ENCODE data around the gene KRTDAP.

Gene KRTDAP

DNA sequence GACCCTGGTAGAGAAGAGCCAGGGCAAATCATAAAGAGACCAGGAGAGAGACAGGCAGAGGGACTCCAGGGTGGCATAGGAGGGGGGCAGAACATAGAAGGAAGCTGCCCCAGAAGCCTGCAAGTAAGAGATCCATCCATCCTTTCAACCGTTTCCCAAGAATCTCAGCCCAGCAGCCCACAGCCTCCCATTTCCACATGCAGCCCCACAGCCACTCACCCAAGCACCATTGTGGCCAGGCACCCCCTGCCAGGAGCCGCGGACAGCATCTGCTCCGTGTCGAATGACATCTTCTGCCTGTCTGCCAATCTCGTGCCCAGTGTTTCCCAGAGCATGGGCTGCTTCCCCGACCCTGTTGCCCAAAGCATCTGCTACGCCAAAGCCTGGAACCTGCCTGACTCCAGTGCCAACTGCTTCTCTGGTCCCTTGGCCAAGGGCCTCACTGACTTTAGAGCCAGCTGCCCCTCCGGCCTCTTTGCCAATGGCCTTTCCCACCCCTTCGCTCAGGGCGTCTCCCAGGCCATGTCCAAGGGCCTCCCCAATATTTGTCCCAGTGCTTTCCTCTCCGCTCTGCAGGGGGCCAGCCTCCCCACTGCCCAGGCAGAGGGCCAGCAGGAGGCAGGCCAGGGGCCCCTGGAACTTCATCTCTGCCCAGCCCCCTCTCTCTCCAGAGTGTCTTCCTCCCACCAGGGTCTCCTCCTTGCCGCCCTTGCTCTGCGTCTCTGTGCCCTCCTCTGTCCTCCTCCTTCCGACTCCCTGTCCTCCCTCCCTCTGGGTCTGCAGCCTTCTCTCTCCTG, 22.8 kb upstream of the KRTDAP start:
- DNase-seq: no peak

DNA sequence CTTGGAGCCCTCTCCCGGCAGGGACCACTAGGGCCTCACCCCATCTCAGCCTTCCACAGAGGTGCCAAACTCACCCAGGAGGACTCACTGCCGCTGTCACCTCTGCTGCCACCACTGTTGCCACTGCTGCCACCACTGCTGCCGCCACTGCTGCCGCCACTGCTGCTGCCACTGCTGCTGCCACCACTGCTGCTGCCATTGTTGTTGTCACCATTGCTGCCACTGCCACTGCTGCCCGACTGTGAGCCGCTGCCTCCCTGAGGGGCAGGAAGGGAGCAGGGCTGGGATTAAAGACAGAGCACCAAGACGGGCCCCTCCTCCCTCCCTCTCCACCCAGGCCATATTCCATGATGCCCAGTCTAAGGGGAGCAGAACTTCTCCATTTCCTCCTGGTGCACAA, 21.1 kb upstream of the KRTDAP start:
- DNase-seq: no peak

DNA sequence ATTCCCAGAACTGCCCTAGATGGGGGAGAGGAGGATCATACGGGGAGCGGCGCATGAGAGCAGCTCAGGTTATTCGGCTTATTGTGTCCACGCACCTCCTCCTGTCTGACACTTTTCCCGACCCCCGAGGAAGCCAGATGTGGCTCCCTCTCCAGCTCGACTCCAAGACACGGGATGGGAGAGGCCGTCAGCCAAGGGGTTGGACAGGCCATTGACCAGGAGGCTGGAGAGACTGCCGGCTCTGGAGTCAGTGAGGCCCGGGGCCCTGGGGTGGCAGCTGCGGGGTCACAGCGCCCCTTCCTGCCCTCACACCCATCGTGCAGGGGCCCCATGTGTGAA, 20.3 kb upstream of the KRTDAP start:
- no peak for DNase-seq

DNA sequence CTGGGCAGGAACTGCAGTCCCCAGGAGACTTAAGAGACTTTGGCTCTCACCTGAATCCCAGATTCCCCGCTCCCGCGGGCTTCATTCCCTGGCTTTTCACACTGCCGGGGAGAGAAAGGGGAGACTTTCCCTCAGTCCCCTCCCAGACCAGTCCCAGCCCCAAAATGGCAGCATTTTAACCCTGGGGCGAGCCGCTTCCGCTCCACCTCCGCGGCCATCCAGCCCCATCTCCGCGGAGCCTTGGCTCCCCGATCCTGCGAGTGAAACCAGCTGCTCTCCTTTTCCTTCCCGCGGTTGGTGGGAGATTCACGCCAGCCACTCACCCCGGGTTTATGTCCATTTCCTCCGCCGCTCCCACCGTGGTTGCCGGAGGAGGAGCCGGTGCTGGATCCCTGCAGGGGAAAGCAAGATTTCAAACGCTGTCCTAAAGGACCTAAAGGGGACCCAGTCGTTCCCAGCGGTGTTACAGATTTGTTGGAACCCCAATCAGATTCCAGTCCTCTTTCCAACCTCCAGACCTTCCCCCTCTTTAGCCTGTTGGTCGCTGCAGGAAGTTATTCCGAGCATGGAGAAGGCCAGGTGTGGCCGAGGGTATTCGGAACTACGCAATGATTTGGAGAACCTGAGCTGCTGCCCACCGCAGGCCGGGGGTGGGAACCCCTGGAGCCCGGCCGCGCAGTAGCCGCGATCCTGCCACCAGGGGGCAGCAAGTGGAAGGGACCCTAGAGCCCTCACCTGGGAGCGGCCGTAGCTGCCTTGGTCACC, 19.8 kb upstream of the KRTDAP start:
- peak; percentile 5 to 17 for DNase-seq

DNA sequence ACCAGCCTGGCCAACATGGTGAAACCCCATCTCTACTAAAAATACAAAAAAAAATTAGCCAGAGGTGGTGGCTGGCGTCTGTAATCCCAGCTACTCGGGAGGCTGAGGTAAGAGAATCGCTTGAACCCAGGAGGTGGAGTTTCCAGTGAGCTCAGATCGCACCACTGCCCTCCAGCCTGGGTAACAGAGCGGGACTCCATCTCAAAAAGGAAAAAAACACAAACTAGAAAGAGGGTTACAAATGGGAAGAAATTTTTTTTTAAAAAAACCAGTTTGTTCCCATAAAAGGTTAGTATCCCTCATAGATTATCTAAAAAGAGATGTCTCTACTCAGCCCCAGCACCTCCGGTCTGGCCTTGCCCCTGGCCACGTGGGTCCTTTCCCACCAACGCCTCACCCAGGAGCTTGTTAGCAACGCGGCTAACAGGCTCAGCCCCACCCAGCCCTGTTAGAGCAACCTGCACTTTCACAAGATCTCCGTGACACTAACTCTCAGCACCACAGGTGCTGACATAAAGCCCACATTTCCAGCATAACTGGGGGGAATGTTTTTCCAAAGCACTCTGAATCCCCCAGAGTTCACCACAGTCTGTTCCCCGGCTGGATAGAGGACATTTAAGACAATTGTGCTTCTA, 18.9 kb upstream of the KRTDAP start:
- no peak for DNase-seq

DNA sequence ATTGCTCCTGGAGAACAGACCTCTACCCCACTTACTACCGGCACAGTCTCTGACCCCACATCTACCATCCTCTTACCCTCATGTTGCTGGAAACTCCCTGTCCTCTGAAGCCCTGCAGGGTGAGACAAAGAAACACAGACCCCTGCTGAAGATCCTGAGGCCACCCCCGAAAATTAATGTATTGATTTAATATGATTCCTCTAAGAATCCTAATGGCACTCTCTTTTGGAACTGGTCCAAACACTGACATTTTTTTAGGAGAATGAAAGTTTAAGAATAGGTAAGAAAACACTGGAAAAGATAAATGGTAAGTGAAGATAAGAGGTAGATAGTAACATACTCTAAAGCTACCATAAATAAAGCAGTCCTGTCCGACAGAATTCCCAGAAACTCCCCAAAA, 17.9 kb upstream of the KRTDAP start:
- DNase-seq: no peak

DNA sequence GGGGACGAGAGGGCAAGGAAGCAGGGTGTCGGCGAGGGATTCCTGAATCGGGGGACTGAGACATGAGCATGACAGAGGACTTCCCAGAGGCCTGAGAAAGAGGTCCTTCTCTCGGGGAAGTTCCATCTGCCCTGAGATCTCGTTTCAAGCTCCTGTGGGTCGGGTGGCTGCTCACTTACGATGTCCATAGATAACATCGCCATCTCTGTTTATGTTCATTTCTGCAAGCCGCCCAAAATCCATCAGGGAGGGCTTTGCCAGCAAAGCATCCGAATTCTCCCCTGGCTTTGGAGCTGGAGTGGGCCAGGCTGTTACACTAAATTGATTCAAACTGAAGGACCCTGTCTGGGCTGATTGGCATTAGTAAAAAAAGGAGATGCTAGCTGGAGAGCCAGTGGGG, 17.3 kb upstream of the KRTDAP start:
- no peak for DNase-seq

DNA sequence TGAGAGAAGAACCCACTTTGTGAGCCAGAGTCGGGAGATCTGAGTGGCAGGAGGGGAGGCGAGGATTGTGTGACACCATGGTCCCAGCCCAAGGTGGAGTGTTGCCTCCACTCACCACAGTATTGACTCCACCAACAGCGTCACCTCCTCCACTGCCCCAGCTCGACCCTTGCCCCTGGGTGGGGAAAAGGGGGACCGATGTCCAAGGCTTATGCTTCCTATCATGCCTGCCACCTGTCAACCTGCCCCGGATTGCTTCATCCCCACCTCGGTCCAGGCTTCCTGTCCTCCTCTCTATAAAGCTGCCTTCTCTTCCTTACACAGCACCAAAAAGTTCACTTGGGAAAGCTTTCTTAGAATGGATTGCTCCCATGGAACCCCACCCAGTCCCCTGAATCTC, 15.7 kb upstream of the KRTDAP start:
- DNase-seq: no peak

DNA sequence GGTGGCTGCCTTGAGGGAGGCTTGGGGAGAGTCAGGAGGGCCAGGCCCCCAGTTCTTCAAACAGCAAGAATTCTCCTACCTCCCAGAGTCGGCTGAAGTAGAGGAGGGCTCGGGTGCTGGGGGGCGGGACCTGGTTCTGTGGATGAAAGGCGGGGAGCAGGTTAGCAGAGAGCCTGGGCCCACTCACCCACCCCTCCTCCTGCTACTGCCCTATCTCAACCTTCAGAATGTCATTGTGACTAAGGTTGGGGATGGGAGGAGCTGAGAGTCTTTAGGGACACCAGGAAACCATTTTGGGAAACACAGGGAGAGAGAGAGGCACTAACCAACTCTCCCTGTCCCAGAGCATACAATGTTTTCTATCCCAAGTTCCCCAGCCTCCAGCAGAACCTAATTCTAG, 12.5 kb upstream of the KRTDAP start:
- DNase-seq: no peak

DNA sequence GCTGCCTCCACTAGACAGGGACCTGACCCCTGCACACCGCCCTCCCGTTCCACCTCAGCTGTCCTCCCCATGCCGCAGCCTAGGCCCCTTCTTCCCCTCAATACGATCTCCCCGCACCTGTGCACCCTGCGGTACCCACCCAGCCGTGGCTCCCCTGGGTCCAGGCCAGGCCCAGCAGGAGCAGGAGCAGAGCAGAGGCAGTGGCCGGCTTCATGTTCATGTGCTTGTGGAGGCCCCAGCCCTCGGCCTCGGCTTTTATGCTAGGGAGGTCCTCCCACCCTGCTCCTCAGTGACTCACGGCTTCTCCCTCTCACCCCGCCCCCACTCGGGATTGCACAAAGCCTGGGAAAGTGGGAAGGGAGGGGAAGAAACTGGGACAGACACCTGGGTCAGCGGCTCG, 11.4 kb upstream of the KRTDAP start:
- no peak for DNase-seq

DNA sequence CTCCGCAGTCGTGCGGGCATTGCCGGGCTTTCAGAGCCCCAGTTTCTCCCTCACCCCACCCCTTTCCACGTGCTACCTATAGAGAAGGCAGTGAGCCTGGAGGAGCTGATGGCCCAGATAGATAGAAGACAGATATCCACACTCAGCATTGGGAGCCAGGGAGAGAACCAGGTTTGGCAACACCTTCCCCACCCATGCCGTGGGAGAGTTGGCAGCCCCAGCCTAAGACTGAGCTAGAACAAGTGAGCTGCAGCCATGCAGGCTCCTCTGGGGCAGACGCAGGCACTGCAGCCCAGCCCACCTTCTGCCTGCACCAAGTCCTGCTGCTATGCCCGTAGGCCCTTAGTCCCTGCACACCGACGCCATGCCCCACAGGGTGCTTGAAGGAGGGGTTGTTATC, 10.3 kb upstream of the KRTDAP start:
- no peak for DNase-seq

DNA sequence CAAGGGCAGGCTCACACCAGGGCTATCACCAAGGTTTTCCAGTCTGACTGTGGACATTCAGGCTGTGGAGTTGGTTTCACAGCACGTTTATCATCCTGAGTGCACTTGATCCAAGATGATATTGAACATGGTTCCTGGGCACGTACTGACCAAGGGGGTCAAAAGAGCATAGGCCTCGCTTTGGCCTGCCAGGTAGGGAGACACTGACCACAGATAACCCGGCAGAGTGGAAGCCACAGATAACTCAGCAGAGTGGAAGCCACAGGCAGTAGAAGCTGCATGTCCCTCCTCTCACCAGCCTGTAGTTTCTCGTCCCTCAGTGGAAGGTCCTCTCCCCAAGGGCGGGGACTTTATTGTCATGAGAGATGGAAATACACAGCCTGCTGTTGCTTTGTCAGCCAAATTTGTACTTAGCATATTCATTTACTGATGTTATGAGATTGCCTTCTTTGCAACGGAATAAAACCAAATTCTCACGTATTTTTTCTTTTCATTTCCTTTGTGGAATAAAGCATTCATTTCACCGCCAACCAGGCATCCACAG, 8.8 kb upstream of the KRTDAP start:
- no peak for DNase-seq

DNA sequence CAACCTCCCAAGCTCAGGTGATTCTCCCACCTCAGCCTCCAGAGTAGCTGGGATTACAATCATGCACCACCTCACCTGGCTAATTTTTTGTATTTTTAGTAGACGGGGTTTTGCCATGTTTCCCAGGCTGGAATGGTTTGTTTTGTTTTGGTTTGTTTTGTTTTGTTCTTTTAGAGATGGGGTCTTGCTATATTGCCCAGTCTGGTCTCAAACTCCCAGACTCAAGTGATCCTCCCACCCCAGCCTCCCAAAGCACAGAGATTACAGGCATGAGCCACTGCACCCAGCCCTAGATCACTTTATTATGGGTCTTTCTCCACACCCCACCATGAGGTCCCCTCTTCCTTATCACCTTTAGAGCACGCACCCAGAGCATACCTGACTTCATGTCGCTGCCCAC, 8.0 kb upstream of the KRTDAP start:
- no peak for DNase-seq

DNA sequence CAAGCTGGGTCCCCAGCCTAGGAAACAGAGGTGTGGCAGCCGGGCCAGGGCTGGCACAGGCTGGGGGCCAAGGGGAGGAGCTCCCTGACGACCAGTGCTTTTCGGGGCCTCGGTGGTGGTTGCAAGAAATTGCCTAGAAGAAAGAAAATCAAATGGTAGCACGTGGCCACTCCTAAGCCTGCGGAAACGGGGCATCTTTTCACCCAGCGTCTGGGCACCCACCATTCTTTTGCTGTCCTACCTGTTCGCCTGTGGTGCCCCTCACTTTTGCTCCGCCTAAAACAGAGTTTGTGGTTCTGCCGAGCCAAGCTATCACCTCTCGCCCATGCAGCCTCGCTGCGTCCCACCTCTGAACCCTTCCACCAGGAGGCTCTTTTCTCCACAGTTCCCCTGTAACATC, 7.1 kb upstream of the KRTDAP start:
- no peak for DNase-seq

DNA sequence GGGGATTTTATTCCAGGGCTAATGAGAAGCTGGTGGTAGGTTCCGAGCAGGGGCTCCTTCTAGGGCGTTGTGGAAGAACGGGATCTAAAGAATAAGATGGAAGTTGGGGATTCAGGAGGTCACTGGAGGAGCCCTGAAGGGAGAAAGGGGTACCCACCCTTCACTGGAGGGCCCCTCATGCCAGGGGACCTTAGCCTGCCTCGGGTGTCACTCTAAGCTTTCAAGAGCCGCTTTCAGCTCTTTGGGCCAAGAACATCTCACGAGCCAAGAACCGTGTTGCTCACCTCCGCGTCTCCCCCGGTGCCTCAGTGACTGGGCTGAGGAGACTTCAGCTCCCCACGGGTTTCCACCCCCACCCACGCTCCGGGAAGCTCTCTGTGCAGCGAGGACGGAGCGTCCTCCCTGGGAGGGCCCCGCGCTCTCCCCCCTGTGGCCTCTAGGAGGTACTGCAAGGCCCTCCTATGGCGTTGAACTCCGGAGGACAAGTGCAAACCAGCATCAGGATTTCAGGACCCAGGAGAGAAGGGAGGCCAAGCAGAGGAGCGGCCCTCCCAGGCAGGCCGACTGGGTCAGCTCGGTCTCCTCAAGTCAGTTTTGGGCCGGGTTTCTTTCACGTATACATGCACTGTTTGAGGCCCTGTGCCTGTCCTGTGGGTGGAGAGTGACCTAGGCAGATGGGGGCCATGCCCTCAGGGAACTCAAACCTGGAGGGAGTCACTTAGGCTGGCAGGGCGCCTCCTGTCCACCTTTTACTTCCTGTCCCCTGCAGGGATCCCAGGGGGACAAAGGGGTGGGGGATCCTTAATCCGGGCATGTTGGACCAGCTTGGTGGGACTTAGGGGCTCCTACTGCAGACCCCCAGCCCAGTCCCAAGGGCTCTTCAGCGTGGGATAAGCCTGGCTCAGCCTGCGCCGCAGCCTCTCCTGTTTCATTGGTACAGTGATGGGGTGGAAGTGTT, 5.1 kb upstream of the KRTDAP start:
- peak; percentile 35 to 36 for DNase-seq

DNA sequence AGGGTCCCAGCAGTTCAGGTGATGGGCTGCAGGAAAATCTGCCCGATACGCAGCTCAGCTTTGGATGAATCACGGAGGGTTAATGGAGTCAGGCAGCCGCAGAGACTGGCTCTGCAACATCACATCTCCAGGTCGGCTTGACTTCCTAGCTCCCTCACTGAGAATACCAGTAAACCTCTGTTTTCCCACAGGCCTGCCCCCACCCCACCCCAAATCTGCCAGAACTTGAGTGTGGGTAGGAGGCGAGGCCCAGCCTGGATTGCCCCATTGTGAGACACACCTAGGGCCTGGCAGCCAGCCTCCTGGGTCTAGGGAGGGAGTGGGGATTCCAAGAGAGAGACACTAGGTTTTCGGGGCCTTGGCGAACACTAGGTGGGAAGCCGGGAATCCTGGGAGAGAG, 3.7 kb upstream of the KRTDAP start:
- no peak for DNase-seq

DNA sequence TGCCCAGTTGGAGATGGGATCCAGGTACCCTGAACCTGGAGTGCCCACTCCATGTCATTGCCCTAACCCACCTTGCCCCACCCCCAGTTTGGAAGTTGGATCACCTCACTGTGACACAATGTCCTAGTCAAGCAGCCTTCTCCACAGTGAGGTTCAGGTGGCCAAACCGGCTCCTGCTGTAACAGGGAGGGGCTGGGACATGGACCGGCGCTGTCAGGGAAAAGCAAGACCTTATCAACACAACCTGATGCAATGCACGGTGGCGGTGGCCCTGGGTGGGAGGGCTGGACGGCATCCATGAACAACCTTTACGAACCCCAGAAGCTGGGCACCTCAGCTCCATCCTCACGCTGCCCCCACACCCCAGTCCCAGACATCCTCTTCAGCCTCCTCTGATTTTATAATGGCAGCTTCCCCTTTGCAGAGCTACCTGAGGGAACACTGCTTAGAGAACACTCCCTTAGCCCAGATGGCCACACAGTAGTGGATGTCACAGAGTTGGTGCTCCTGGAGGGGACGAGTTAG, 1.6 kb upstream of the KRTDAP start:
- DNase-seq: no peak

DNA sequence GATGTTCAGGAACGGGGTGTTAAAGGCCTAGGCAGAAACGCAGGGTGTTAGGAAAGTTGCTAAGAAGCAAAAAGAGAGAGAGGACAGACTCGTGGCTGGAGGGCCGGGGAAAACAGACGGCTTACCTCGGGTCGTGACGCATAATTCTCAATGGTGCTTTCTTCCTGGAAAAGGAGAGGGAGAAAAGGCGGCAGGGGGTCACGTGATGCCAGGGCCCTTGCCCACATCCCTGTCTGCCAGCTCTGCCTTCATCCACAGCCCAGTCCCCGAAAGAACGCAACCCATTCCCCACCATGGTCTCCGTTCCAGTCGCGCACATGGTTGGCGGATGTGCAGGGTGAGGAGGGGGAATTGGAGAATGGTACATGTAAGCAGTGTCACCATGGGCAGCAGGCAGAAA, 1.6 kb downstream of the KRTDAP start:
- no peak for DNase-seq

DNA sequence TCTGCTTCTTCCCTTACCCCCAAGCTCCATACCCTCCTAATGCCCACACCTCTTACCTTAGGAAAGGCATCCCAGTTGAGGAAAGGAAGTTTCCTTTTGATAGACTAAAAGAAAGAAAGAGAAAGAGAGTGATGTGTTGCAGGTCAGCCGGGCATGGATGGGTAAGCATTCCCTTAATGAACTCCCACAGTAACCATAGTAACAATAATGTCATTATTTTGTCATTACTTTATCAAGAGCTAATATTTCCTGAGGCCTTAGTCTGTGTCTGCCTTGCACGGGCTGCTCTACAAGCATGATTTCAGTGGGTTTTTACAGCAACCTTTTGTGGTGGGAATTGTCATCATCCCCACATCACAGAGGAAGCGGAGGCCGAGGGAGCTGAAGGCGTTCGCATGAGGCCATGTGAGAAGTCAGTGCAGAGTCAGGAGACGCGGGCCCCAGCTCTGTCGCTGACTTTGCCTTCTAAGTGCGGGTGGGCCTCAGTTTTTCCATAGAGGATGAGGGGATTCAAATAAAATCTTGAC, 2.5 kb downstream of the KRTDAP start:
- no peak for DNase-seq

DNA sequence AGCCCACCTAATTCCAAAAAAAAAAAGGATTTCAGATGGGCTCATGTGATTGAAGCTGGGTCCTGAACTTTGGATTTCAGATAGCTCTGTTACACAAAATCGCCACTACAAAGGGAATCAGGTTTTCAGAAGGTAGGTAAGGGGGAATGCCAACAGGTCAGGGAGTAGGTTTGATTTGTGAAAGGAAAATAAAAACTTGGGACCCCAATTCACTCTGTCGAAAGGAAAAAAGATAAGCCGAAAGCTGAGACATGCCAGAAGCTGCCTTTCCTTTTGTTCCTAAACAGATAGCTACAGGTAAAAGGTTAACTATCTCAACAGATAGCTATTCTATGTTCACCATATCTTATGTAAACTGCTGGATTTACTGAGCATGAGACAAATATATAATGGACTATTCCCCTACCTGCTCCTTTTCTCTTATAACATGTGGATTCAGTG, 4.0 kb downstream of the KRTDAP start:
- no peak for DNase-seq

DNA sequence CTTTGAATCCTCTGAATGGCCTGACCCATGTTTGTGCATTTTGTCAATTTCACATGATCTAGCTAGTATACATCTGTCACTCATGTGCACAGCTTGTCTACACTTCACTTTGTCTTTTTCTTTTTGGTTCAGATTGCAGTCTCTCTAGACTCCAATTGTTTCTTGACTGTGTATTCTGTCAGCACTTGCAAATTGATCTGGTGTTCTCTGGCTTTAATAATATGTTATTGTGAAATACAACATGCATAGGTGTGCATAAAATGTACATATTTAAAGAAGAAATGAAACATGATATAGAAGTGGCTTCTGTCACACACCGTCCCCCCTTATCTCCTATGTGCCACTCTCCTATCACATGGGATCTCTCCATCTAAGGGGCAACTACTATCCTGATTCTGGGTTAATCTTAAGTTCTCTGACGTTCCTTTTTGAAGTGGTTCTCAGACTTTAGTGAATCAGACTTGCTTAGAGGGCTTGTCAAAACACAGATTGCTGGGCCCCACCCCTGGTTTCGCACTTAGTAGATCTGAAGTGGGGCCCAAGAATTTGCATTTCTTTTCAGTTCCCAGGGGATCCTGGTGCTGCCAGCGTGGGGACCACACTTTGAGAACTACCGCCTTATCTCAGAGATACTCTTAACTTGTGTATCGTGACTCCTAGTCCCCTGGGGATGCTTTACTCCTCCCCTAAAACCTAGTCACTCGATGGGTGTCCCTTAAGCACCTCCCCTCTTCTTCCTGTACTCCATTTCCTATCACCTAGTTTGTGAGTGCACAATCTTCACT, 5.8 kb downstream of the KRTDAP start:
- DNase-seq: no peak

Data from bone marrow (tissue), 2 donors.